H1 (cell line): ENCODE results near the gene TAF1D. TPM values are rescaled to one million over a fixed set of nuclear protein-coding genes. Genes with fewer than 3 reads are reported as not detected.

Experiments used
- CHD7 ChIP-seq: fragments of 300-600 bp; sonication (generic); IDR thresholded peaks from 2 replicates; pipeline ENCODE4 v1.7.1; 2012; ENCODE audit warnings: low read length, moderate library complexity, mild to moderate bottlenecking, inconsistent platforms; ENCODE audit not compliant: insufficient replicate concordance
- CTCF ChIP-seq, 3 experiments: IDR thresholded peaks; 1 replicate in 2 of 3; 2 replicates in 1 of 3; pipeline versions ENCODE4 v1.5.1 to v1.6.1; 2011; ENCODE audit warnings: low read length in 3 of 3, mild to moderate bottlenecking in 3 of 3, inconsistent platforms in 2 of 3, low read depth in 1 of 3, moderate library complexity in 1 of 3; ENCODE audit not compliant: insufficient read depth in 1 of 3; ENCODE audit errors: control extremely low read depth in 1 of 3
- EZH2 ChIP-seq: fragments of 200-600 bp; sonication (generic); IDR thresholded peaks from 2 replicates; pipeline ENCODE4 v1.7.1; 2012; ENCODE audit warnings: low read depth, mild to moderate bottlenecking, moderate library complexity, low read length, inconsistent platforms; ENCODE audit not compliant: severe bottlenecking
- HDAC2 ChIP-seq, 2 experiments: fragments of 300-600 bp in 1 of 2; sonication (generic) in 1 of 2; IDR thresholded peaks; 2 replicates each; pipeline ENCODE4 v1.6.1; 2011 to 2012; ENCODE audit warnings: low read depth in 2 of 2, low read length in 2 of 2, mild to moderate bottlenecking in 2 of 2, moderate library complexity in 2 of 2, borderline replicate concordance in 1 of 2, inconsistent platforms in 1 of 2
- NRF1 ChIP-seq: IDR thresholded peaks from 2 replicates; pipeline ENCODE4 v1.6.1; 2011; ENCODE audit warnings: mild to moderate bottlenecking, low read depth, low read length, improper control_type of control experiment
- SIX5 ChIP-seq: IDR thresholded peaks from 2 replicates; pipeline ENCODE4 v1.6.1; 2011; ENCODE audit warnings: mild to moderate bottlenecking, low read depth, low read length
- polyA plus RNA-seq, 7 experiments: library from polyadenylated mRNA; depleted of rRNA in 3 of 7; stranded (reverse) in 5 of 7; unstranded in 2 of 7; fragments of >200 nt in 5 of 7; fragments of 200-250 nt in 2 of 7; gene quantifications; 1 replicate in 5 of 7; 2 replicates in 1 of 7; 4 replicates in 1 of 7; pipeline versions ENCODE4 v1.2.1 to v1.2.3, GENCODE V29; 2011 to 2013; ENCODE audit warnings: missing spikeins in 2 of 7, mixed read lengths in 2 of 7
- total RNA-seq: library from RNA; stranded (reverse); fragmentation: NEBNext Ultra II Directional; extraction: Animal tissue kit (Norgen Biotek cat#: 25700); gene quantifications from 2 replicates; pipeline ENCODE4 v1.2.1, GENCODE V29; 2021

Gene TAF1D
- total and polyA plus RNA-seq, 2 of the 8 experiments (the other 6 are each of a cell fraction or from before 2014, with no cell fraction given), result 64.7 to 212 TPM

- TF ChIP-seq NRF1 (no peak), EZH2 (no peak), SIX5 (no peak), HDAC2 (IDR thresholded peaks at IDR 0.05; ENCODE audit: borderline replicate concordance in 1 of 2, low read depth in 2 of 2, low read length in 2 of 2) (no peak; a peak in 1 of 4 replicates), CHD7 (no peak), CTCF (IDR thresholded peaks at IDR 0.05; ENCODE audit: control extremely low read depth in 1 of 3, insufficient read depth in 1 of 3, low read depth in 1 of 3, low read length in 3 of 3) (peak; percentile 7 to 26 (median 21); a peak in 3 of 4 replicates)
Observed at GRCh38 chr11:93784145-93784934, 43.0 kb upstream of the TAF1D start, which contains the start of gene MED17 (continued).
